Activated CD4-positive, alpha-beta T cell treated with anti-CD3 and anti-CD28 coated beads, Interleukin-2, amount 10 ng/mL, durations not matched to agents 24 days and 14 days (primary cell): ENCODE data around the gene RFX1. TPM values are rescaled to one million over a fixed set of nuclear protein-coding genes. Genes with fewer than 3 reads are reported as not detected.

Experiments used
- DNase-seq: peaks from one replicate; pipeline ENCODE4 v3.0.0; 2022
- H3K27ac Mint-ChIP-seq: one replicate; pipeline ENCODE4 v1.8.0; 2022; ENCODE audit warnings: mild to moderate bottlenecking, mixed read lengths
- H3K27me3 Mint-ChIP-seq: one replicate; pipeline ENCODE4 v1.8.0; 2022; ENCODE audit warnings: mixed read lengths
- H3K36me3 Mint-ChIP-seq: one replicate; pipeline ENCODE4 v1.8.0; 2022; ENCODE audit warnings: low read depth, mild to moderate bottlenecking, mixed read lengths
- H3K4me1 Mint-ChIP-seq: one replicate; pipeline ENCODE4 v1.8.0; 2021; ENCODE audit warnings: mixed read lengths
- H3K4me3 Mint-ChIP-seq: one replicate; pipeline ENCODE4 v1.8.0; 2022; ENCODE audit warnings: mild to moderate bottlenecking, moderate library complexity, mixed read lengths
- H3K9me3 Mint-ChIP-seq: one replicate; pipeline ENCODE4 v1.8.0; 2021; ENCODE audit warnings: mixed read lengths
- intact Hi-C: fragments of 100-400 bp; cut with micrococcal nuclease; formaldehyde crosslinking; loops from one replicate; pipeline ENCODE4 v1.15.1; 2023
- total RNA-seq: library from RNA; stranded (reverse); gene quantifications from 2 replicates; pipeline ENCODE4 v1.2.3, GENCODE V29; 2022

Gene RFX1
- total RNA-seq, 1 donor from 2014 or later: 18.0 TPM

- Mint-ChIP-seq H3K4me3 (peak overlapping the region; percentile 99), H3K9me3 (no peaks in the 10 kb centered on the region), H3K36me3 (peaks cover 15% of the 10 kb centered on the region), H3K27me3 (peaks cover 4% of the 10 kb centered on the region), H3K4me1 (peaks cover 14% of the 10 kb centered on the region), H3K27ac (peak overlapping the region; percentile 97)
- DNase-seq: no peak
- intact Hi-C loops: loop anchor here (1.0 to 2.0 kb wide), 6 partner anchors 35 to 130 kb away; partner anchors contain the start of genes BRME1, CC2D1A, IL27RA and RFX1
Observed at GRCh38 chr19:13951799-13952153, 54.3 kb downstream of the RFX1 start.

- H3K27me3 Mint-ChIP-seq: peaks cover 4% of the 10 kb centered on the region
- no peak overlapping the region for H3K4me3 Mint-ChIP-seq
- no peak overlapping the region for H3K27ac Mint-ChIP-seq
- H3K4me1 Mint-ChIP-seq: peaks cover 14% of the 10 kb centered on the region
- H3K36me3 Mint-ChIP-seq: peaks cover 10% of the 10 kb centered on the region
- DNase-seq: no peak
- no peaks in the 10 kb centered on the region for H3K9me3 Mint-ChIP-seq
- intact Hi-C loops: no loop called here
Observed at GRCh38 chr19:13951043-13951442, 55.1 kb downstream of the RFX1 start.

GRCh38 chr19:13946414-13946813 lies 59.7 kb downstream of the RFX1 start:
- H3K4me1 Mint-ChIP-seq: no peaks in the 10 kb centered on the region
- DNase-seq: no peak
- no peak overlapping the region for H3K4me3 Mint-ChIP-seq
- H3K36me3 Mint-ChIP-seq: no peaks in the 10 kb centered on the region
- intact Hi-C loops: no loop called here
- peaks cover 5% of the 10 kb centered on the region for H3K27me3 Mint-ChIP-seq
- H3K27ac Mint-ChIP-seq: no peak overlapping the region
- no peaks in the 10 kb centered on the region for H3K9me3 Mint-ChIP-seq

GRCh38 chr19:13942023-13942684 lies 64.0 kb downstream of the RFX1 start:
- no peaks in the 10 kb centered on the region for H3K4me1 Mint-ChIP-seq
- no peak overlapping the region for H3K27ac Mint-ChIP-seq
- DNase-seq: no peak
- peaks cover 9% of the 10 kb centered on the region for H3K27me3 Mint-ChIP-seq
- no peaks in the 10 kb centered on the region for H3K9me3 Mint-ChIP-seq
- H3K36me3 Mint-ChIP-seq: no peaks in the 10 kb centered on the region
- no peak overlapping the region for H3K4me3 Mint-ChIP-seq
- intact Hi-C loops: no loop called here

GRCh38 chr19:13938301-13939064 lies 67.6 kb downstream of the RFX1 start, which contains the start of gene PODNL1:
Gene PODNL1, minus strand, starts transcription at chr19:13938417. Its CDS starts 236 bp downstream, at chr19:13938181.
- no peak within 1 kb of the TSS for H3K27ac Mint-ChIP-seq
- peaks cover 11% of the 10 kb centered on the region for H3K27me3 Mint-ChIP-seq
- no peak within 1 kb of the TSS for H3K4me3 Mint-ChIP-seq
- intact Hi-C loops: no loop called here
- H3K9me3 Mint-ChIP-seq: no peaks in the 10 kb centered on the region
- no peaks in the 10 kb centered on the region for H3K36me3 Mint-ChIP-seq
- no peak for DNase-seq
- H3K4me1 Mint-ChIP-seq: peaks cover 3% of the 10 kb centered on the region

GRCh38 chr19:13937479-13938300 lies 68.4 kb downstream of the RFX1 start:
- no peak overlapping the region for H3K4me3 Mint-ChIP-seq
- no peaks in the 10 kb centered on the region for H3K9me3 Mint-ChIP-seq
- intact Hi-C loops: no loop called here
- H3K27ac Mint-ChIP-seq: no peak overlapping the region
- H3K27me3 Mint-ChIP-seq: peaks cover 11% of the 10 kb centered on the region
- no peaks in the 10 kb centered on the region for H3K36me3 Mint-ChIP-seq
- peaks cover 3% of the 10 kb centered on the region for H3K4me1 Mint-ChIP-seq
- no peak for DNase-seq

GRCh38 chr19:13935765-13936510 lies 70.2 kb downstream of the RFX1 start:
- H3K9me3 Mint-ChIP-seq: no peaks in the 10 kb centered on the region
- no peaks in the 10 kb centered on the region for H3K36me3 Mint-ChIP-seq
- H3K4me3 Mint-ChIP-seq: no peak overlapping the region
- H3K27me3 Mint-ChIP-seq: peaks cover 9% of the 10 kb centered on the region
- H3K27ac Mint-ChIP-seq: no peak overlapping the region
- intact Hi-C loops: no loop called here
- H3K4me1 Mint-ChIP-seq: peaks cover 3% of the 10 kb centered on the region
- no peak for DNase-seq

GRCh38 chr19:13934785-13935109 lies 71.4 kb downstream of the RFX1 start:
- Mint-ChIP-seq H3K27me3 (peaks cover 9% of the 10 kb centered on the region), H3K4me3 (no peak overlapping the region), H3K36me3 (no peaks in the 10 kb centered on the region), H3K4me1 (peaks cover 3% of the 10 kb centered on the region), H3K9me3 (no peaks in the 10 kb centered on the region), H3K27ac (no peak overlapping the region)
- intact Hi-C loops: no loop called here
- no peak for DNase-seq

- H3K9me3 Mint-ChIP-seq: no peaks in the 10 kb centered on the region
- DNase-seq: no peak
- intact Hi-C loops: no loop called here
- H3K4me1 Mint-ChIP-seq: peaks cover 3% of the 10 kb centered on the region
- no peak overlapping the region for H3K27ac Mint-ChIP-seq
- H3K36me3 Mint-ChIP-seq: peaks cover 7% of the 10 kb centered on the region
- no peak overlapping the region for H3K4me3 Mint-ChIP-seq
- H3K27me3 Mint-ChIP-seq: peaks cover 9% of the 10 kb centered on the region
Observed at GRCh38 chr19:13932911-13933393, 73.2 kb downstream of the RFX1 start.

- no peak for DNase-seq
- intact Hi-C loops: no loop called here
- H3K4me3 Mint-ChIP-seq: no peak overlapping the region
- H3K36me3 Mint-ChIP-seq: peaks cover 9% of the 10 kb centered on the region
- H3K27ac Mint-ChIP-seq: no peak overlapping the region
- H3K27me3 Mint-ChIP-seq: peaks cover 5% of the 10 kb centered on the region
- H3K4me1 Mint-ChIP-seq: peaks cover 3% of the 10 kb centered on the region
- H3K9me3 Mint-ChIP-seq: no peaks in the 10 kb centered on the region
Observed at GRCh38 chr19:13932149-13932637, 73.9 kb downstream of the RFX1 start.

- DNase-seq: no peak
- Mint-ChIP-seq H3K27me3 (peaks cover 5% of the 10 kb centered on the region), H3K4me1 (peaks cover 3% of the 10 kb centered on the region), H3K9me3 (no peaks in the 10 kb centered on the region), H3K4me3 (no peak overlapping the region), H3K27ac (no peak overlapping the region), H3K36me3 (peaks cover 14% of the 10 kb centered on the region)
- intact Hi-C loops: no loop called here
Observed at GRCh38 chr19:13931391-13932148, 74.5 kb downstream of the RFX1 start.

GRCh38 chr19:13930402-13930801 lies 75.7 kb downstream of the RFX1 start:
- no peak for DNase-seq
- peaks cover 14% of the 10 kb centered on the region for H3K36me3 Mint-ChIP-seq
- peaks cover 3% of the 10 kb centered on the region for H3K27me3 Mint-ChIP-seq
- no peaks in the 10 kb centered on the region for H3K9me3 Mint-ChIP-seq
- no peak overlapping the region for H3K4me3 Mint-ChIP-seq
- intact Hi-C loops: no loop called here
- H3K4me1 Mint-ChIP-seq: peaks cover 3% of the 10 kb centered on the region
- H3K27ac Mint-ChIP-seq: no peak overlapping the region

GRCh38 chr19:13929956-13930355 lies 76.2 kb downstream of the RFX1 start:
- peaks cover 3% of the 10 kb centered on the region for H3K4me1 Mint-ChIP-seq
- intact Hi-C loops: no loop called here
- H3K9me3 Mint-ChIP-seq: no peaks in the 10 kb centered on the region
- H3K36me3 Mint-ChIP-seq: peaks cover 14% of the 10 kb centered on the region
- H3K4me3 Mint-ChIP-seq: no peak overlapping the region
- H3K27ac Mint-ChIP-seq: no peak overlapping the region
- DNase-seq: no peak
- peaks cover 3% of the 10 kb centered on the region for H3K27me3 Mint-ChIP-seq
